NCI-H2196 (cell line): ENCODE results near the gene CORO7.

Experiments
- DNase-seq: peaks from one replicate; lab custom pipeline; 2025; ENCODE audit not compliant: unreplicated experiment; lab: John Stamatoyannopoulos, UW

The CORO7 gene

GRCh38 chr16:4324492-4325252, 91.7 kb downstream of the CORO7 start:
- no peak for DNase-seq

- DNase-seq = no peak
Observed at GRCh38 chr16:4323845-4324488, 92.4 kb downstream of the CORO7 start.

- no peak for DNase-seq
Observed at GRCh38 chr16:4323071-4323844, 93.1 kb downstream of the CORO7 start.

GRCh38 chr16:4322121-4323052, 94.0 kb downstream of the CORO7 start:
- no peak for DNase-seq

- DNase-seq = no peak
Observed at GRCh38 chr16:4321286-4322120, 94.9 kb downstream of the CORO7 start.

GRCh38 chr16:4320571-4321137, 95.7 kb downstream of the CORO7 start:
- no peak for DNase-seq

- DNase-seq = no peak
Observed at GRCh38 chr16:4319454-4320421, 96.7 kb downstream of the CORO7 start.

GRCh38 chr16:4318967-4319366, 97.4 kb downstream of the CORO7 start:
- DNase-seq = no peak

- DNase-seq = no peak
Observed at GRCh38 chr16:4318451-4318910, 97.9 kb downstream of the CORO7 start.

GRCh38 chr16:4317532-4318450, 98.6 kb downstream of the CORO7 start:
- peak; percentile 40 for DNase-seq

- peak; percentile 83 for DNase-seq
Observed at GRCh38 chr16:4316864-4317531, 99.4 kb downstream of the CORO7 start.

GRCh38 chr16:4316108-4316863, 100.1 kb downstream of the CORO7 start:
- DNase-seq = peak; percentile 25

GRCh38 chr16:4315186-4316107, 100.9 kb downstream of the CORO7 start, which contains the start of gene GLIS2:
Gene GLIS2 (plus strand): TSS chr16:4316067. CDS start chr16:4332281, 16,214 bp downstream.
- DNase-seq = peak; percentile 89

GRCh38 chr16:4314532-4315185, 101.7 kb downstream of the CORO7 start:
- peak; percentile 42 for DNase-seq
